ENCODE data around the gene VENTX.

VENTX gene

DNA sequence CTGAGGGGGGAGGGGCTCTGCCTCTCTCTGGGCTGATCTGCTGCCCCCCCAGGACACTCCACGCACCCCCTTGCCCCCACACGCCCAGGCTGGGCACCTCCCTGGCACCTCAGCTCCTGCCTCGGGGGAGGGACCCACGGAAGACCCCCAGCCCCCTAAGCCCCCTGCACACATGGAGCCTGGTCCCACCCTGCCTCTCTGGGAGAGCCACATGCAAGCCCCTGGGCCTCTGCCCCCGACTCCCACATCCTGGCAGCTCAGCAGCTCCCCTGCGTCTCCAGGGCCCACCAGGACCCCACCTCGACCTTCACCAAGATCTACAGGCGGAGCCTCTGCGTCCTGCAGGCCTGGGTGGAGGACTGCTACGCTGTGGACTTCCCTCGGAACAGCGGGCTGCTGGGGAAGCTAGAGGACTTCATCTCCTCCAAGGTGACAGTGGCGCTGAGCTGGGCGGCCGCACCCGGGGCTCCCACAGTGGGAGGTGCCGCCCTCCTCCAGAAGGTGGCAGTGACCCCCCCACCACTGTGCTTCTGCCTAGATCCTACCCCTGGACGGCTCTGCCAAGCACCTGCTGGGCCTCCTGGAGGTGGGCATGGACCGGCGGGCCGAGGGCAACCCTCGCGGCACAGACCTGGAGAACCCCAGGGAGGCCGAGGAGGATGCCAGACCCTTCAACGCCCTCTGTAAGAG, 26.4 kb upstream of the VENTX start:
- H3K9me2 ChIP-seq (replicated peaks; ENCODE audit: low read depth, low read length): no peaks in the 10 kb centered on the region
- no peaks in the 10 kb centered on the region for H3K4me1 ChIP-seq (ENCODE audit: insufficient read depth, low read length, poor library complexity, severe bottlenecking)
- TF ChIP-seq EZH2phosphoT487 (IDR thresholded peaks at IDR 0.05; ENCODE audit: borderline replicate concordance): no peak
- TF ChIP-seq, protein P1, sequence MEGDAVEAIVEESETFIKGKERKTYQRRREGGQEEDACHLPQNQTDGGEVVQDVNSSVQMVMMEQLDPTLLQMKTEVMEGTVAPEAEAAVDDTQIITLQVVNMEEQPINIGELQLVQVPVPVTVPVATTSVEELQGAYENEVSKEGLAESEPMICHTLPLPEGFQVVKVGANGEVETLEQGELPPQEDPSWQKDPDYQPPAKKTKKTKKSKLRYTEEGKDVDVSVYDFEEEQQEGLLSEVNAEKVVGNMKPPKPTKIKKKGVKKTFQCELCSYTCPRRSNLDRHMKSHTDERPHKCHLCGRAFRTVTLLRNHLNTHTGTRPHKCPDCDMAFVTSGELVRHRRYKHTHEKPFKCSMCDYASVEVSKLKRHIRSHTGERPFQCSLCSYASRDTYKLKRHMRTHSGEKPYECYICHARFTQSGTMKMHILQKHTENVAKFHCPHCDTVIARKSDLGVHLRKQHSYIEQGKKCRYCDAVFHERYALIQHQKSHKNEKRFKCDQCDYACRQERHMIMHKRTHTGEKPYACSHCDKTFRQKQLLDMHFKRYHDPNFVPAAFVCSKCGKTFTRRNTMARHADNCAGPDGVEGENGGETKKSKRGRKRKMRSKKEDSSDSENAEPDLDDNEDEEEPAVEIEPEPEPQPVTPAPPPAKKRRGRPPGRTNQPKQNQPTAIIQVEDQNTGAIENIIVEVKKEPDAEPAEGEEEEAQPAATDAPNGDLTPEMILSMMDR (conservative IDR thresholded peaks at IDR 0.05; ENCODE audit: low read length): no peak
- no peak overlapping the region for H2AFZ ChIP-seq (ENCODE audit: low read length)
- H3K36me3 ChIP-seq (ENCODE audit: insufficient read depth, low read length): no peaks in the 10 kb centered on the region
- H3F3A ChIP-seq (ENCODE audit: low read depth): no peaks in the 10 kb centered on the region
- H3K9ac ChIP-seq (ENCODE audit: low read depth, low read length, poor library complexity, severe bottlenecking): no peak overlapping the region
- H3K4me2 ChIP-seq (ENCODE audit: low read depth, low read length, poor library complexity, severe bottlenecking): no peak overlapping the region
- H3K4me3 ChIP-seq (ENCODE audit: low read length, poor library complexity, severe bottlenecking): no peak overlapping the region
- H3K9me3 ChIP-seq (ENCODE audit: insufficient read depth, low read depth, low read length): peaks cover 18% of the 10 kb centered on the region; the same call in 1 of the 2 replicates
- no peaks in the 10 kb centered on the region for H3K79me2 ChIP-seq (ENCODE audit: insufficient read depth, low read length)
- no peaks in the 10 kb centered on the region for H3K27me3 ChIP-seq (ENCODE audit: insufficient read depth, low read length, poor library complexity, severe bottlenecking)
- H4K20me1 ChIP-seq (ENCODE audit: insufficient read depth, low read length, poor library complexity, severe bottlenecking): no peaks in the 10 kb centered on the region

DNA sequence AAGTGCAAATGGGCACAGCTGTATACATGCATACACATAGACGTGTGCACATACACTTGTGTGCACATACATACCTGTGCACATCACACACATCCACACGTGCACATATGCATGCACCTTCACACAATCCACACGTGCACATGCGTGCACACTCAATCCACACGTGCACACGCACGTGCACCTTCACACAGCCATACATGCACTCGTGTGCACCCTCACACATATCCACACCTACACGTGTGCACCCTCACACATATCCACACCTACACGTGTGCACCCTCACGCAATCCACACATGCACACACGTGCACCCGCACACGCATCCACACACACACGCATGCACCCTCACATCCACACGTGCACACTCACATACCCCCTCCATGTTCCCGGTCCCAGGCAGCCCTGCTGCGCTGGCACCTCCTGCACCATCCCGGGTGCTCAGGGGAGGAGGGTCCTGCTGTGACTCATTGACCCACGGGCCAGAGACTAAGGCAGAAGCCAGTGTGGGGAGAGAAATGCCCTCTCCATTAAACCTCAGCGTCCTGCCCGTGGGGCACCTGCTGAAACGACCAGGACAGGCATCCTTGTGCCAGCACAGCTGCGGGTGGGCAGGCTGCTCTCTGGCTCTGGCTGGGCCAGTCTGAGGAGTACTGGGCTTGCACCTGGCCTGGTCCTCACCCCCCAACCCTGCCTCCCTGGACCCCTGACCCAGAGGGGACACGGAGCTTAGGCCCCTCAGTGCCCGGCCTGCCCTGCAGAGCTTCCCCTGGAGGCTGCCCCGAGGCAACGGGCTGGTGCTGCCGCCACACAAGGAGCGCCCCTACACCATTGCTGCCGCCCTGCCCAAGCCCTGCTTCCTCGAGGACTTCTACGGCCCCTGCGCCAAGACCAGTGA, 25.4 kb upstream of the VENTX start:
- no peaks in the 10 kb centered on the region for H3K27me3 ChIP-seq (ENCODE audit: insufficient read depth, low read length, poor library complexity, severe bottlenecking)
- no peaks in the 10 kb centered on the region for H3K9me2 ChIP-seq (replicated peaks; ENCODE audit: low read depth, low read length)
- peaks cover 18% of the 10 kb centered on the region; the same call in 1 of the 2 replicates for H3K9me3 ChIP-seq (ENCODE audit: insufficient read depth, low read depth, low read length)
- no peaks in the 10 kb centered on the region for H4K20me1 ChIP-seq (ENCODE audit: insufficient read depth, low read length, poor library complexity, severe bottlenecking)
- H3K4me2 ChIP-seq (ENCODE audit: low read depth, low read length, poor library complexity, severe bottlenecking): no peak overlapping the region
- no peak overlapping the region for H3K9ac ChIP-seq (ENCODE audit: low read depth, low read length, poor library complexity, severe bottlenecking)
- no peaks in the 10 kb centered on the region for H3F3A ChIP-seq (ENCODE audit: low read depth)
- no peaks in the 10 kb centered on the region for H3K36me3 ChIP-seq (ENCODE audit: insufficient read depth, low read length)
- H3K79me2 ChIP-seq (ENCODE audit: insufficient read depth, low read length): no peaks in the 10 kb centered on the region
- no peak overlapping the region for H3K4me3 ChIP-seq (ENCODE audit: low read length, poor library complexity, severe bottlenecking)
- TF ChIP-seq EZH2phosphoT487 (IDR thresholded peaks at IDR 0.05; ENCODE audit: borderline replicate concordance): no peak
- TF ChIP-seq, protein P1 (conservative IDR thresholded peaks at IDR 0.05; ENCODE audit: low read length): no peak
- no peak overlapping the region for H2AFZ ChIP-seq (ENCODE audit: low read length)
- H3K4me1 ChIP-seq (ENCODE audit: insufficient read depth, low read length, poor library complexity, severe bottlenecking): no peaks in the 10 kb centered on the region

DNA sequence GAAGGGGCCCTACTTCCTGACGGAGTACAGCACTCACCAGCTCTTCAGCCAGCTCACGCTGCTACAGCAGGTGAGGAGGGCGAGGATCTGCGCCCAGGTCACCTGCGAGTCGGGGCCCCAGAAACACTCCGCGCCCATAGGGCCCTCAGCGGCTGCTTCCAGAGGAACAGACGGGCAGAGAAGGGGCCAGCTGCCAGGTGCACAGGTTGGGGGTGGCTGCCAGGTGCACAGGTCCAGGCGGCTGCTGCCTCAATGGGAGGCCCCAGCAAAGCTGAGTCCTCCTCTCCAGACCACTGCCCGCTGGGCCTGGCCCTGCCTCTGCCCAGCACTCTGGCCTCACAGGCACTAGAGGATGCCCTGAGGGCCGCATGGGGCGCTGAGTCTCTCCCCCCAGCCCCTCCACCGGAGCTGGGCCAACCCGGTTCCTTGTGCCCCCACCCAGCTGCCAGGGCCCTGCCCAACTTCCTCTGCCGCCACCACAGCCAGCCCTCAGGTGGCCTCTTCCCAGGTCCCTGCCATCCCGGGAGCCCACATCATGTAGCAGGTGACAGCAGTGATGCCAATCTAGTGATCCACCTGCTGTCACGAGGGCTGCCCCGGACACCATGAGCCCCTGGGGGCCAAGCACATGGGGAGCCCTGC, 24.7 kb upstream of the VENTX start:
- H3K9me3 ChIP-seq (ENCODE audit: insufficient read depth, low read depth, low read length): peaks cover 18% of the 10 kb centered on the region; the same call in 1 of the 2 replicates
- H3K4me2 ChIP-seq (ENCODE audit: low read depth, low read length, poor library complexity, severe bottlenecking): no peak overlapping the region
- no peaks in the 10 kb centered on the region for H3K79me2 ChIP-seq (ENCODE audit: insufficient read depth, low read length)
- H3K27me3 ChIP-seq (ENCODE audit: insufficient read depth, low read length, poor library complexity, severe bottlenecking): no peaks in the 10 kb centered on the region
- TF ChIP-seq, protein P1 (conservative IDR thresholded peaks at IDR 0.05; ENCODE audit: low read length): no peak
- no peak for TF ChIP-seq EZH2phosphoT487 (IDR thresholded peaks at IDR 0.05; ENCODE audit: borderline replicate concordance)
- no peak overlapping the region for H3K4me3 ChIP-seq (ENCODE audit: low read length, poor library complexity, severe bottlenecking)
- H3K4me1 ChIP-seq (ENCODE audit: insufficient read depth, low read length, poor library complexity, severe bottlenecking): no peaks in the 10 kb centered on the region
- H3K36me3 ChIP-seq (ENCODE audit: insufficient read depth, low read length): no peaks in the 10 kb centered on the region
- no peaks in the 10 kb centered on the region for H4K20me1 ChIP-seq (ENCODE audit: insufficient read depth, low read length, poor library complexity, severe bottlenecking)
- H2AFZ ChIP-seq (ENCODE audit: low read length): no peak overlapping the region
- H3F3A ChIP-seq (ENCODE audit: low read depth): no peaks in the 10 kb centered on the region
- H3K9me2 ChIP-seq (replicated peaks; ENCODE audit: low read depth, low read length): no peaks in the 10 kb centered on the region
- H3K9ac ChIP-seq (ENCODE audit: low read depth, low read length, poor library complexity, severe bottlenecking): no peak overlapping the region

Measured in Loucy (cell line).